ENCODE results near the gene IGF1R.

The IGF1R gene

GRCh38 chr15:98647026-98647773 is 1.1 kb upstream of the IGF1R start:
- FAIRE-seq (no peak), DNase-seq (ENCODE audit: insufficient read length, low spot score) (peak; percentile 56)

- DNase-seq (ENCODE audit: insufficient read length, low spot score) (no peak), FAIRE-seq (no peak)
Observed at GRCh38 chr15:98648654-98649471, 524 bp downstream of the IGF1R start.

- FAIRE-seq (no peak), DNase-seq (ENCODE audit: insufficient read length, low spot score) (no peak)
Observed at GRCh38 chr15:98649472-98650416, 1.4 kb downstream of the IGF1R start.

GRCh38 chr15:98650417-98651035 is 2.2 kb downstream of the IGF1R start:
- FAIRE-seq, result no peak
- DNase-seq (ENCODE audit: insufficient read length, low spot score), result no peak

- no peak for FAIRE-seq
- no peak for DNase-seq (ENCODE audit: insufficient read length, low spot score)
Observed at GRCh38 chr15:98651036-98651481, 2.7 kb downstream of the IGF1R start.

- FAIRE-seq (no peak), DNase-seq (ENCODE audit: insufficient read length, low spot score) (no peak)
Observed at GRCh38 chr15:98651581-98652220, 3.4 kb downstream of the IGF1R start.

GRCh38 chr15:98653686-98654085 is 5.3 kb downstream of the IGF1R start:
- FAIRE-seq (no peak), DNase-seq (ENCODE audit: insufficient read length, low spot score) (no peak)

GRCh38 chr15:98654790-98655360 is 6.5 kb downstream of the IGF1R start:
- DNase-seq (ENCODE audit: insufficient read length, low spot score) (no peak), FAIRE-seq (no peak)

- no peak for FAIRE-seq
Observed at GRCh38 chr15:98655732-98656131, 7.4 kb downstream of the IGF1R start.

GRCh38 chr15:98657721-98658120 is 9.4 kb downstream of the IGF1R start:
- DNase-seq (ENCODE audit: insufficient read length, low spot score) (no peak), FAIRE-seq (no peak)

More at GRCh38 chr15:98655732-98656131, 7.4 kb downstream of the IGF1R start:
- no peak for DNase-seq (ENCODE audit: insufficient read length, low spot score)

GRCh38 chr15:98658831-98659699 is 10.7 kb downstream of the IGF1R start:
- no peak for FAIRE-seq
- no peak for DNase-seq (ENCODE audit: insufficient read length, low spot score)

- FAIRE-seq, result no peak
- DNase-seq (ENCODE audit: insufficient read length, low spot score), result no peak
Observed at GRCh38 chr15:98660055-98660454, 11.7 kb downstream of the IGF1R start.

- FAIRE-seq (no peak), DNase-seq (ENCODE audit: insufficient read length, low spot score) (no peak)
Observed at GRCh38 chr15:98663045-98663444, 14.7 kb downstream of the IGF1R start.

- FAIRE-seq (no peak), DNase-seq (ENCODE audit: insufficient read length, low spot score) (no peak)
Observed at GRCh38 chr15:98663606-98664005, 15.3 kb downstream of the IGF1R start.

- FAIRE-seq, result no peak
- no peak for DNase-seq (ENCODE audit: insufficient read length, low spot score)
Observed at GRCh38 chr15:98666441-98666840, 18.1 kb downstream of the IGF1R start.

GRCh38 chr15:98666841-98667240 is 18.5 kb downstream of the IGF1R start:
- no peak for DNase-seq (ENCODE audit: insufficient read length, low spot score)
- FAIRE-seq, result no peak

- DNase-seq (ENCODE audit: insufficient read length, low spot score) (no peak), FAIRE-seq (no peak)
Observed at GRCh38 chr15:98667521-98668179, 19.3 kb downstream of the IGF1R start.
